Effector memory CD8-positive, alpha-beta T cell (primary cell): ENCODE results near the gene NR5A2.

Experiments
- ATAC-seq: fragments of 150-1000 bp; cut with Tn5 transposase; replicated peaks from 2 replicates; pipeline ENCODE4 v1.10.0; 2021; ENCODE audit warnings: mild to moderate bottlenecking, moderate library complexity
- DNase-seq, 3 experiments: peaks; one replicate each; pipeline ENCODE4 v3.0.0; 2021
- H3K27ac Mint-ChIP-seq, 2 donors: one replicate each; pipeline ENCODE4 v1.8.0; 2022; ENCODE audit warnings: mild to moderate bottlenecking in 2 of 2, mixed read lengths in 2 of 2, moderate library complexity in 2 of 2
- H3K27me3 Mint-ChIP-seq, 2 donors: one replicate each; pipeline ENCODE4 v1.8.0; 2022; ENCODE audit warnings: mixed read lengths in 2 of 2
- H3K36me3 Mint-ChIP-seq: one replicate; pipeline ENCODE4 v1.8.0; 2022; ENCODE audit warnings: mild to moderate bottlenecking, moderate library complexity, mixed read lengths; ENCODE audit not compliant: insufficient read depth
- H3K4me1 Mint-ChIP-seq, 2 donors: one replicate each; pipeline ENCODE4 v1.8.0; 2022; ENCODE audit warnings: low read depth in 2 of 2, mixed read lengths in 2 of 2
- H3K4me3 Mint-ChIP-seq, 2 donors: one replicate each; pipeline ENCODE4 v1.8.0; 2022; ENCODE audit warnings: mild to moderate bottlenecking in 2 of 2, mixed read lengths in 2 of 2, moderate library complexity in 2 of 2
- H3K9me3 Mint-ChIP-seq, 2 donors: one replicate each; pipeline ENCODE4 v1.8.0; 2022; ENCODE audit warnings: mixed read lengths in 2 of 2

NR5A2 gene

GRCh38 chr1:200038981-200039848, 11.7 kb downstream of the NR5A2 start:
- peaks cover 3% of the 10 kb centered on the region for H3K36me3 Mint-ChIP-seq
- ATAC-seq (peak; percentile 36), DNase-seq (no peak)
- H3K27ac Mint-ChIP-seq: no peak overlapping the region
- peaks cover 0 to 41% of the 10 kb centered on the region in 2 donors for H3K27me3 Mint-ChIP-seq
- no peaks in the 10 kb centered on the region for H3K9me3 Mint-ChIP-seq
- H3K4me3 Mint-ChIP-seq: peak overlapping the region; percentile 70 to 74
- H3K4me1 Mint-ChIP-seq: peaks cover 21 to 24% of the 10 kb centered on the region in 2 donors

GRCh38 chr1:200039849-200040474, 12.5 kb downstream of the NR5A2 start:
- no peak for ATAC-seq
- DNase-seq: no peak
- Mint-ChIP-seq H3K27ac (no peak overlapping the region), H3K4me1 (peaks cover 21 to 24% of the 10 kb centered on the region in 2 donors), H3K27me3 (peaks cover 3 to 44% of the 10 kb centered on the region in 2 donors), H3K9me3 (no peaks in the 10 kb centered on the region), H3K36me3 (peaks cover 3% of the 10 kb centered on the region), H3K4me3 (peak overlapping the region; percentile 70 to 74)

GRCh38 chr1:200040481-200041138, 13.1 kb downstream of the NR5A2 start:
- ATAC-seq (no peak), DNase-seq (no peak)
- Mint-ChIP-seq H3K9me3 (no peaks in the 10 kb centered on the region), H3K4me1 (peaks cover 21 to 22% of the 10 kb centered on the region in 2 donors), H3K4me3 (peak overlapping the region; percentile 15 to 74), H3K36me3 (peaks cover 3% of the 10 kb centered on the region), H3K27me3 (peaks cover 9 to 50% of the 10 kb centered on the region in 2 donors), H3K27ac (no peak overlapping the region)

- DNase-seq (no peak), ATAC-seq (no peak)
- H3K27me3 Mint-ChIP-seq: peaks cover 10 to 56% of the 10 kb centered on the region in 2 donors
- peaks cover 3% of the 10 kb centered on the region for H3K36me3 Mint-ChIP-seq
- no peak overlapping the region for H3K27ac Mint-ChIP-seq
- H3K4me3 Mint-ChIP-seq: no peak overlapping the region
- H3K9me3 Mint-ChIP-seq: no peaks in the 10 kb centered on the region
- peaks cover 17% of the 10 kb centered on the region in 2 donors for H3K4me1 Mint-ChIP-seq
These were observed 14.0 kb downstream of the NR5A2 start for GRCh38 chr1:200041337-200042118.

GRCh38 chr1:200042119-200042551, 14.6 kb downstream of the NR5A2 start:
- DNase-seq (no peak), ATAC-seq (no peak)
- Mint-ChIP-seq H3K4me1 (peaks cover 17% of the 10 kb centered on the region in 2 donors), H3K27ac (no peak overlapping the region), H3K27me3 (peaks cover 10 to 59% of the 10 kb centered on the region in 2 donors), H3K4me3 (peak overlapping the region; percentile 20 to 57), H3K36me3 (peaks cover 3% of the 10 kb centered on the region), H3K9me3 (no peaks in the 10 kb centered on the region)

- Mint-ChIP-seq H3K9me3 (no peaks in the 10 kb centered on the region), H3K27me3 (peaks cover 11 to 59% of the 10 kb centered on the region in 2 donors), H3K27ac (no peak overlapping the region), H3K36me3 (peaks cover 3% of the 10 kb centered on the region), H3K4me1 (peaks cover 17% of the 10 kb centered on the region in 2 donors), H3K4me3 (peak overlapping the region; percentile 57 to 69)
- DNase-seq (no peak), ATAC-seq (no peak)
These were observed 15.2 kb downstream of the NR5A2 start for GRCh38 chr1:200042552-200043335.

GRCh38 chr1:200043336-200043668, 15.8 kb downstream of the NR5A2 start:
- DNase-seq: no peak
- H3K27ac Mint-ChIP-seq: no peak overlapping the region
- H3K27me3 Mint-ChIP-seq: peaks cover 17 to 62% of the 10 kb centered on the region in 2 donors
- H3K36me3 Mint-ChIP-seq: peaks cover 3% of the 10 kb centered on the region
- H3K4me3 Mint-ChIP-seq: peak overlapping the region; percentile 57 to 69
- no peaks in the 10 kb centered on the region for H3K9me3 Mint-ChIP-seq
- peaks cover 17% of the 10 kb centered on the region in 2 donors for H3K4me1 Mint-ChIP-seq
- no peak for ATAC-seq

GRCh38 chr1:200046115-200046514, 18.6 kb downstream of the NR5A2 start:
- peaks cover 34 to 57% of the 10 kb centered on the region in 2 donors for H3K27me3 Mint-ChIP-seq
- ATAC-seq (no peak), DNase-seq (no peak)
- no peak overlapping the region for H3K4me3 Mint-ChIP-seq
- no peaks in the 10 kb centered on the region for H3K9me3 Mint-ChIP-seq
- H3K36me3 Mint-ChIP-seq: peaks cover 3% of the 10 kb centered on the region
- H3K27ac Mint-ChIP-seq: no peak overlapping the region
- H3K4me1 Mint-ChIP-seq: peaks cover 12 to 14% of the 10 kb centered on the region in 2 donors

GRCh38 chr1:200048244-200048643, 20.7 kb downstream of the NR5A2 start:
- peaks cover 1 to 6% of the 10 kb centered on the region in 2 donors for H3K4me1 Mint-ChIP-seq
- no peak overlapping the region for H3K27ac Mint-ChIP-seq
- ATAC-seq: no peak
- H3K4me3 Mint-ChIP-seq: no peak overlapping the region
- peaks cover 44 to 50% of the 10 kb centered on the region in 2 donors for H3K27me3 Mint-ChIP-seq
- H3K9me3 Mint-ChIP-seq: no peaks in the 10 kb centered on the region
- H3K36me3 Mint-ChIP-seq: no peaks in the 10 kb centered on the region
- no peak for DNase-seq

GRCh38 chr1:200049810-200050209, 22.3 kb downstream of the NR5A2 start:
- Mint-ChIP-seq H3K27me3 (peaks cover 42 to 55% of the 10 kb centered on the region in 2 donors), H3K36me3 (no peaks in the 10 kb centered on the region), H3K27ac (no peak overlapping the region), H3K4me3 (no peak overlapping the region), H3K4me1 (no peaks in the 10 kb centered on the region), H3K9me3 (no peaks in the 10 kb centered on the region)
- DNase-seq: no peak
- no peak for ATAC-seq

- Mint-ChIP-seq H3K27ac (no peak overlapping the region), H3K4me3 (no peak overlapping the region), H3K36me3 (no peaks in the 10 kb centered on the region), H3K4me1 (no peaks in the 10 kb centered on the region), H3K9me3 (no peaks in the 10 kb centered on the region), H3K27me3 (peaks cover 34 to 48% of the 10 kb centered on the region in 2 donors)
- DNase-seq (no peak), ATAC-seq (no peak)
These were observed 24.1 kb downstream of the NR5A2 start for GRCh38 chr1:200051620-200052019.

- peaks cover 31 to 58% of the 10 kb centered on the region in 2 donors for H3K27me3 Mint-ChIP-seq
These were observed 25.6 kb downstream of the NR5A2 start for GRCh38 chr1:200053091-200053490.

More at GRCh38 chr1:200053091-200053490, 25.6 kb downstream of the NR5A2 start:
- no peak for DNase-seq
- Mint-ChIP-seq H3K4me3 (no peak overlapping the region), H3K4me1 (no peaks in the 10 kb centered on the region), H3K36me3 (no peaks in the 10 kb centered on the region), H3K27ac (no peak overlapping the region), H3K9me3 (no peaks in the 10 kb centered on the region)
- no peak for ATAC-seq
